Measurements from ENCODE around the gene MTHFSD. TPM values are rescaled to one million over a fixed set of nuclear protein-coding genes. Genes with fewer than 3 reads are reported as not detected.
A peak's percentile ranks its signal among the peaks of the same experiment; 100 is the strongest.

The MTHFSD gene
- total and polyA plus RNA-seq, 9 donors: 11.0 to 24.9 (median 21.8) TPM

DNA sequence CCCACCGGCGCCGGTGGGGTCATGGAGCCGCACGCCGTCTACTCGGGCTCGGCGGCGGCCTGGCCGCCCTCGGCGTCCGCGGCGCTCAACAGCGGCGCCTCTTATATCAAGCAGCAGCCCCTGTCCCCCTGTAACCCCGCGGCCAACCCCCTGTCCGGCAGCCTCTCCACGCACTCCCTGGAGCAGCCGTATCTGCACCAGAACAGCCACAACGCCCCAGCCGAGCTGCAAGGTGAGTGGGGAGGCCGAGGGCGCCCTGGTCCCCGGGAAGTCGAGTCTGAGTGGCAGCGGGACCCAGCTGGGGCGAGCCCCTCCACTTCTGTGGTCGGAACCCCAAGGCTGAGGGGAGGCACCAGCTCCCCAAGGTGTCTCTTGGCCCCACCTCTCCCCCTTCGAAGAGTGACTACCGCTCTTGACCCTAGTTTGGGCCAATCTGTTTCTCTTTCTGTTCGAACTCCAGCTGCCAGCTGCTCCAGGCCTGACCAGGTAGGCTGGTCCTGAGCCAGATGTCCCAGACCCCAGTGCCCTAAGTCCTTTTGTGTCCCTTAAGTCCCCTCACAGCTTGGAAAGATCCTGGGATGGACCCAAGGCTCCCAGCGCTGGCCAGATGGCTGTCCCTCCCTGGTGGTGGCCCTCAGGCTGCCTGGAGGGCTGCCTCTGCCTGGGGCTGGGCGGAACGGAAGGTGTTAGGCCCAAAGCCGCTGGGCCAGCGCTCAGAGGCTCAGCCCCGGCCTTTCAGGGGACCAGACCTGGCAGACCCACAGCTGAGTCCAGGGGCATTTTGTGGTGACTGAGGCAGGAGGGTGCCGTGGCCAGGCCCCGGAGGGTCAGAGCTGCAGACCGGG, 43.5 kb downstream of the MTHFSD start:
- Histone ChIP-seq H3K27me3 (peaks cover 15% of the 10 kb centered on the region), H3K9me3 (no peaks in the 10 kb centered on the region), H3K4me3 (peak overlapping the region; percentile 59), H3K27ac (no peak overlapping the region), H3K36me3 (no peaks in the 10 kb centered on the region), H3K4me1 (ENCODE audit: insufficient read depth) (peaks cover 12% of the 10 kb centered on the region)
- intact Hi-C loops (cut with DNase I): loop anchor here in 2 of 4 donors (5.0 to 10.0 kb wide), 2 partner anchors 169 to 687 kb away; no protein-coding TSS in a partner anchor
- WGBS, 3 donors: 18 to 32% (median 28%) methylated on average over 29 to 44 of the region's 44 CpGs
- DNase-seq: no peak
- TF ChIP-seq EP300 (IDR thresholded peaks at IDR 0.05): no peak
- TF ChIP-seq, protein P1, sequence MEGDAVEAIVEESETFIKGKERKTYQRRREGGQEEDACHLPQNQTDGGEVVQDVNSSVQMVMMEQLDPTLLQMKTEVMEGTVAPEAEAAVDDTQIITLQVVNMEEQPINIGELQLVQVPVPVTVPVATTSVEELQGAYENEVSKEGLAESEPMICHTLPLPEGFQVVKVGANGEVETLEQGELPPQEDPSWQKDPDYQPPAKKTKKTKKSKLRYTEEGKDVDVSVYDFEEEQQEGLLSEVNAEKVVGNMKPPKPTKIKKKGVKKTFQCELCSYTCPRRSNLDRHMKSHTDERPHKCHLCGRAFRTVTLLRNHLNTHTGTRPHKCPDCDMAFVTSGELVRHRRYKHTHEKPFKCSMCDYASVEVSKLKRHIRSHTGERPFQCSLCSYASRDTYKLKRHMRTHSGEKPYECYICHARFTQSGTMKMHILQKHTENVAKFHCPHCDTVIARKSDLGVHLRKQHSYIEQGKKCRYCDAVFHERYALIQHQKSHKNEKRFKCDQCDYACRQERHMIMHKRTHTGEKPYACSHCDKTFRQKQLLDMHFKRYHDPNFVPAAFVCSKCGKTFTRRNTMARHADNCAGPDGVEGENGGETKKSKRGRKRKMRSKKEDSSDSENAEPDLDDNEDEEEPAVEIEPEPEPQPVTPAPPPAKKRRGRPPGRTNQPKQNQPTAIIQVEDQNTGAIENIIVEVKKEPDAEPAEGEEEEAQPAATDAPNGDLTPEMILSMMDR (IDR thresholded peaks at IDR 0.05): no peak
- TF ChIP-seq POLR2A (IDR thresholded peaks at IDR 0.05): no peak

DNA sequence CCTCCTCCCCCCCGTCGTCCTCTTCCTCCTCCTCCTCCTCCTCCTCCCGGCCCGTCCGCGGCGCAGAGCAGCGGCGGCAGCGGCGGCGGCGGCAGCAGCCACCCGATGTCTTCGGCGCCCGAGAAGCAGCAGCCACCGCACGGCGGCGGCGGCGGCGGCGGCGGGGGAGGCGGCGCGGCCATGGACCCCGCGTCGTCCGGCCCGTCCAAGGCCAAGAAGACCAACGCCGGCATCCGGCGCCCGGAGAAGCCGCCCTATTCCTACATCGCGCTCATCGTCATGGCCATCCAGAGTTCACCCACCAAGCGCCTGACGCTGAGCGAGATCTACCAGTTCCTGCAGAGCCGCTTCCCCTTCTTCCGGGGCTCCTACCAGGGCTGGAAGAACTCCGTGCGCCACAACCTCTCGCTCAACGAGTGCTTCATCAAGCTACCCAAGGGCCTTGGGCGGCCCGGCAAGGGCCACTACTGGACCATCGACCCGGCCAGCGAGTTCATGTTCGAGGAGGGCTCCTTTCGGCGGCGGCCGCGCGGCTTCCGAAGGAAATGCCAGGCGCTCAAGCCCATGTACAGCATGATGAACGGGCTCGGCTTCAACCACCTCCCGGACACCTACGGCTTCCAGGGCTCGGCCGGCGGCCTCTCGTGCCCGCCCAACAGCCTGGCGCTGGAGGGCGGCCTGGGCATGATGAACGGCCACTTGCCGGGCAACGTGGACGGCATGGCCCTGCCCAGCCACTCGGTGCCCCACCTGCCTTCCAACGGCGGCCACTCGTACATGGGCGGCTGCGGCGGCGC, 44.4 kb downstream of the MTHFSD start, which contains the start of gene FOXF1:
Gene FOXF1 (plus strand): TSS at position 63 of the 797 bp plus-strand sequence. CDS start 43 bp downstream, at position 106.
- Histone ChIP-seq H3K36me3 (no peaks in the 10 kb centered on the region), H3K9me3 (no peaks in the 10 kb centered on the region), H3K4me1 (ENCODE audit: insufficient read depth) (peaks cover 11% of the 10 kb centered on the region), H3K27me3 (peaks cover 15% of the 10 kb centered on the region), H3K4me3 (peak within 1 kb of the TSS; percentile 59), H3K27ac (peak within 1 kb of the TSS; percentile 7 to 31)
- intact Hi-C loops (cut with DNase I): loop anchor here in 2 of 4 donors (5.0 to 10.0 kb wide), 2 partner anchors 168 to 686 kb away; no protein-coding TSS in a partner anchor
- TF ChIP-seq, protein P1 (IDR thresholded peaks at IDR 0.05): no peak
- TF ChIP-seq EP300 (IDR thresholded peaks at IDR 0.05) (no peak), POLR2A (IDR thresholded peaks at IDR 0.05) (no peak)
- 1 to 3% (median 2%) methylated on average over 53 to 89 of the region's 89 CpGs for WGBS, 3 donors
- DNase-seq: peak in 1 of 5 donors; percentile 51

DNA sequence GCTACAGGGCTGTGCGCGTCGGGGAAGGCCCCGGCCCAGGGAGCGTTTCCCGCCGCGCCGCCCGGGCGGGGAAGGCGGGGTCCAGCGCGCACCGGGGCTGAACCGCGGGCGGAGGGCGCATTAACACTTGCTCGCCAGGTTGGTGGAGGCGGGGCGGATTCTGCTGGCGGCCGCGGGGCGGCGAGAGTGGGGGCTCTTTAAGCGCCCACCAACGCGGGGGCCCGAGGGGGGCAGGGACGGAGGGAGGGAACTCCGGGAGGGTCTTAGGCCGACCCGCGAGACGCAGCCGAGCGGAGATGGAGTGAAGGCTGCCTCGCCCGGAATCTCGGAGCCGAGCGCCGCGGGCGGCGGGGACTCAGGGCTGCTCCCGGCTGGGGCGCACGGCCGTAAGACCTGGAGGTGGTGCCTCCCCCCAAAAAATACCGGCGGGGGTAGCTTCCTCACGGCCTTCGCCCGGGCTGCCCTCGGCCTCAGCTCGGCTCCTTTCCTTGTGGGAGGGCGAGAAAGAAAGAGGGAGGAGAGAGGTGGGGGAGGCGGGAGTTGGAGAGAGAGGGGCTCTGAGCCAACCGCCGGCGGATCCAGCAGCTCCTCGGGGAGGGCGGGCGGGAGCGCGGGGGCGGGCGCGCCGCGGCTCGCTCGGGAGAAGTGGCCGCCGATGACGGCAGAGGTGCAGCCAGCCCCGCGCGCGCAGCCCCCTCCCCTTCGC, 45.1 kb downstream of the MTHFSD start:
- Histone ChIP-seq H3K36me3 (no peaks in the 10 kb centered on the region), H3K4me3 (peak overlapping the region; percentile 59), H3K4me1 (ENCODE audit: insufficient read depth) (peaks cover 12% of the 10 kb centered on the region), H3K27me3 (peaks cover 16% of the 10 kb centered on the region), H3K9me3 (no peaks in the 10 kb centered on the region), H3K27ac (peak overlapping the region; percentile 7 to 31)
- TF ChIP-seq POLR2A (IDR thresholded peaks at IDR 0.05): no peak
- TF ChIP-seq EP300 (IDR thresholded peaks at IDR 0.05): no peak
- TF ChIP-seq, protein P1 (IDR thresholded peaks at IDR 0.05): no peak
- WGBS, 3 donors: 0 to 1% (median 1%) methylated on average over 34 to 83 of the region's 84 CpGs
- intact Hi-C loops (cut with DNase I): loop anchor here in 2 of 4 donors (5.0 to 10.0 kb wide), 2 partner anchors 168 to 685 kb away; no protein-coding TSS in a partner anchor
- DNase-seq: peak; percentile 17 to 52 (median 46)

Measured in ovary (tissue), 9 donors.